Activated CD8-positive, alpha-beta memory T cell treated with anti-CD3 and anti-CD28 coated beads, Interleukin-2, amount 50 U/mL, for 24 hours (primary cell): Measurements from ENCODE around the gene YEATS2.
"Not testable (repeated sequence)": the region's sequence is repeated elsewhere in the genome, so short reads cannot be mapped to it uniquely, and the experiment has no call there.

ENCODE experiments used
- DNase-seq: peaks from one replicate; pipeline ENCODE4 v3.0.0-alpha.2; 2020; ENCODE audit errors: extremely low read depth

YEATS2 gene

DNA sequence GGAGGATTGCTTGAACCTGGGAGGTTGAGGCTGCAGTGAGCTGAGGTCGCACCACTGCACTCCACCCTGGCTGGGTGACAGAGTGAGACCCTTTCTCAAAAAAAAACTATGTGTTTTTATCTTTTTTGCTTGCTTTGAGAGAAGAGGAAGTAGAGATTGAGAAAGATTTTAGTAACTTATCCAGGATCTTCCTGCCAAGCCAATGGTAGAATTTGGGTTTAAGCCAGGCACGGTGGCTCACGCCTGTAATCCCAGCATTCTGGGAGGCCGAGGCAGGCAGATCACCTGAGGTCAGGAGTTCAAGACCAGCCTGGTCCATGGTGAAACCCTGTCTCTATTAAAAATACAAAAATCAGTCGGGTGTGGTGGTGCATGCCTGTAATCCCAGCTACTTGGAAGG is 78.9 kb downstream of the YEATS2 start:
- not testable (repeated sequence) for DNase-seq

GRCh38 chr3:183777016-183777618 is 79.5 kb downstream of the YEATS2 start:
- DNase-seq, result no peak

- no peak for DNase-seq
Observed at GRCh38 chr3:183779896-183780465, 82.4 kb downstream of the YEATS2 start.

DNA sequence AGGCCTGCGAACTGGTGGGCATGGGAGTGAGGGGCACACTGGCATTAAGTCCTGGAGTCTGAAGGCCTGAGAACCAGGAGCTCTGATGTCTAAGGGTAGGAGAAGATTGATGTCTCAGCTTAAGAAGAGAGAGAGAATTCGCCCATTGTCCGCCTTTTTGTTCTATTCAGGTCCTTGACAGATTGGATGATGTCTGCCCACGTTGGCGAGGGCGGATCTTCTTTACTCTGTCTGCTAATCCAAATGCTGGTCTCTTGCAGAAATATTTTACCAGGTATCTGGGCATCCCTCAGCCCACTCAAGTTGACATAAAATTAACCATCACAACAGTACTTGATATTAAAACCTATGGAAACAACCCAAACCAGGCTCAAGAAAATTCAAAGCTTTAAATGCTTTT is 83.6 kb downstream of the YEATS2 start:
- no peak for DNase-seq

GRCh38 chr3:183782576-183783276 is 85.1 kb downstream of the YEATS2 start:
- DNase-seq, result no peak

DNA sequence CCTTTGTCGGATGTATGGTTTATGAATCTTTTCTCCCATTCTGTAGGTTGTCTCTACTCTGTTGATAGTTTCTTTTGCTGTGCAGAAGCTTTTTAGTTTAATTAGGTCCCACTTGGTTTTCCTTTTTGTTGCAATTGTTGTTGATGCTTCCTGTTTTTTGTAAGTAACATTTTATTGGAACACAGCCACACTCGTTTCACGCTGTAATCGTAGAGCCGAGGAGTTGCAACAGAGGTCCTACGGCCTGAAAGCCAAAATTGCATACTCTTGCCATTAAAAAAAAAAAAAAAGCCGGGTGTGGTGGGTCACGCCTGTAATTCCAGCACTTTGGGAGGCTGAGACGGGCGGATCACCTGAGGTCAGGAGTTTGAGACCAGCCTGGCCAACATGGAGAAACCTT is 86.9 kb downstream of the YEATS2 start:
- not testable (repeated sequence) for DNase-seq

- DNase-seq, result no peak
Observed at GRCh38 chr3:183789826-183790225, 92.2 kb downstream of the YEATS2 start.

DNA sequence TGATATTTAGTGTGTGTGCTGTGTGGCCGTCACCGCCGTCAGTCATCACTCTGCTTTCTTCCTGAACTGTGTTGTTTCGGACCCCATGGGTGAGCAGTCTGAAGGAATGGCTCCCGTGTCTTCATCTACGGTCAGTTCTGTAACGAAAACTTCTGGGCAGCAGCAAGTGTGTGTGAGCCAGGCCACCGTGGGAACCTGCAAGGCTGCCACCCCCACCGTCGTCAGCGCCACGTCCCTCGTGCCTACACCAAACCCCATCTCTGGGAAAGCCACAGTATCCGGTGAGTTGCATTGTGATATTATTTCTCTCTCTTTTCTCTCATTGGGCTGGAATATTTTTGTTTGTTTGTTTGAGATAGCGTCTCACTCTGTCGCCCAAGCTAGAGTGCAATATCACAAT is 93.1 kb downstream of the YEATS2 start:
- no peak for DNase-seq

GRCh38 chr3:183792976-183793375 is 95.4 kb downstream of the YEATS2 start:
- DNase-seq, result no peak

DNA sequence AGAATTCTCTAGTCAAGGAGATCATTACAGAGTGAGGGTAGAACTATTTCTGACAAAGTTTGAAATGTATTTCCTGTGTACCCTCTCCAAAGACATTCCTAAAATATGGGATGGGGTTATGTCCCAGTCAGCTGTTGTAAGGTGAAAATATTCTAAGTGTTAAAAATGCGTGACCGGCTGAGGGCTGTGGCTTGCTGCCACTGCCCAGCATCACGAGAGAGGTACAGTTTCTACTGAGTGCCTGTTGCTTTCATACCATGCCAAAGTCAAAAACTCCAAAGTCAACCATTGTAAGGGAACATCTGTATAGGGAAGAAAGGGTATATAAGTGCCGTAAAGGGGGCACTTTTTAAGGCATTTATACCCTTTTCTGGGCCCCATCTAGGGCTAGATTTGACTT is 96.9 kb downstream of the YEATS2 start:
- DNase-seq, result no peak

- DNase-seq, result no peak
Observed at GRCh38 chr3:183796372-183796771, 98.8 kb downstream of the YEATS2 start.

- DNase-seq, result no peak
Observed at GRCh38 chr3:183797996-183798395, 100.4 kb downstream of the YEATS2 start.

- DNase-seq, result no peak
Observed at GRCh38 chr3:183799461-183799860, 101.9 kb downstream of the YEATS2 start.

DNA sequence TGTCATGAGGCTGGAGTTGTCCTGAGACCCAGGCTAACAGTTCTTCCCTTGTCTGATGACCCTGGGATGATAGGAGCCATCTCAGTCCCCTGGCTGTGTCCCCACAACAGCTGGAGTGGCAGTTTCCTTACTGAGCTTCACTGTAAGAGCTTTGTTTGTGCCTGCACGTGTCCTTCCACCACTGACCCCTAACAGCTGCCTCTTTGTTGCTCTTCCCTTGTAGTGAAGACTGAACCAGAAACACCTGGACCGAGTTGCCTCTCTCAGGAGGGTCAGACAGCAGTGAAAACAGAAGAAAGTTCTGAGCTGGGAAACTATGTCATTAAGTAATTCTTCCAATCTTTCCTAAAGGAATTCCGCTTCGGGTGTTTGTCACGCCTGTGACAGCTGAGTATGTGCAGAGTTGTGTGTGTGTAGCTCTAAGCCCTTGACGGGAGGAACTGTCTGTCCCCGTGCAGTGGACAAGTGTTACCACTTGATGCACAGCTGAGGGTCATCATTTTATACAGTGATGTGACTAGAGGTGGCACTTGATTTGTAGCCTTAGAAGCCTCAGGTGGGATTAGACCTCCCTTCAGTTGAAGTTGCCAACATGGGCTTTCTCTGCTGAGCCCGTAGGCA is 102.8 kb downstream of the YEATS2 start:
- no peak for DNase-seq

- DNase-seq, result no peak
Observed at GRCh38 chr3:183801601-183802000, 104.0 kb downstream of the YEATS2 start.

GRCh38 chr3:183802989-183803388 is 105.4 kb downstream of the YEATS2 start:
- DNase-seq, result no peak

GRCh38 chr3:183807209-183807728 is 109.7 kb downstream of the YEATS2 start:
- no peak for DNase-seq

- no peak for DNase-seq
Observed at GRCh38 chr3:183807881-183808280, 110.3 kb downstream of the YEATS2 start.

GRCh38 chr3:183808355-183808754 is 110.8 kb downstream of the YEATS2 start:
- no peak for DNase-seq

- no peak for DNase-seq
Observed at GRCh38 chr3:183809270-183809669, 111.7 kb downstream of the YEATS2 start.

DNA sequence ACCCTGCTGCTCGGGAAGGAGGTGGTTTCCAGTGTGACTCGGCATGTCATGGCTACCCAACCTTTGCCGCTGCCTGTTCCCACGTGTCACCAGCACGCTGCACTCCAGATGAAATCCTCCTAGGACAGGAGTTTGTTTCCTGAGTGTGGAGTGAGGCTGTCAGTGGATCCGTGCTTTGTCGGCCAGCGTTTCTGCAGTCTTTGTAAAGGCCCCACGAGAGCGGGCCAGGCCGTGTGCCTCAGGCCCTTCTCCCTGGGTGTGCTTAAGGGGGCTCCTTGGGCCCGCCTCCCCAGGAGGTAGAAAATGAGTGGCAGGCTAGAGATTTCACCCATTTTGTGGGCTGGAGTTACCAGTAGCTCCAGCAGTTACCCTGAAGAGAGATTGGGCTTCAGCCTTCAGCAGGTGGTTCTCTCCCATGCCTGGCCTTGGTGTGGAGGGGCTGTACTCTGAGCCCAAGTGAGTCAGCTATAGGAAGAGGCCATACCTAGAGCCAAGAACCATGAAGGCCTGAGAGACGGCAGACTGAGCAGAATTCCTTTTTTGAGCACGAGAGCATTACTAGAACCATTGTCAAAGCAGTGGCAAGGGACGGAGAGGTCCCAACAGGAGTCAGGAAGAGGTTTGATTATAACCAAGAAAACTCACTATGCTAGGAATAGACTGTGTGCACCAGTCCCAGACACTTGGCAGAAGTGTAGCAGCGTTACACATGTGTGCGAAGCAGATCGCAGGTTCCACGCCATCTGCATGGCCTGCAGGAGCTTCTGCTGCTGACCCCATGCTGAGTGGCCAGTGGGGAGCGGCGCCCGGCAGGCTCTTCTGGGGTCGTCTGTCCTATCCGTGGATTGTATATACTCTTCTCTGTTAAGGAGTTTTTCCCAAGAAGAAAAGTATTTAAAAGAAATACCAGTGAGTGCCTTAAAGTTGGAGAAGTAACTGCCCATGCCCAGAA is 113.3 kb downstream of the YEATS2 start:
- DNase-seq, result no peak

GRCh38 chr3:183811638-183812037 is 114.0 kb downstream of the YEATS2 start:
- DNase-seq, result no peak
